Motor neuron (in vitro differentiated cells): Measurements from ENCODE around the gene KLF12. TPM values are rescaled to one million over a fixed set of nuclear protein-coding genes. Genes with fewer than 3 reads are reported as not detected.

Source experiments
- ATAC-seq, 8 experiments: fragments of 200-7000 bp; cut with Tn5 transposase; replicated peaks in 6 of 8; 2 replicates each; pipeline ENCODE4 v1.8.0; 2021; ENCODE audit warnings: mild to moderate bottlenecking in 8 of 8, moderate library complexity in 8 of 8
- H3K27ac ChIP-seq, 2 donors: fragments of 250-450 bp; sonication (Bioruptor Pico); 2 replicates each; pipeline ENCODE4 v1.9.0; 2021; ENCODE audit warnings: antibody characterized with exemption in 2 of 2, mild to moderate bottlenecking in 2 of 2, moderate library complexity in 1 of 2
- H3K4me1 ChIP-seq, 2 donors: fragments of 250-450 bp; sonication (Bioruptor Pico); replicated peaks in 1 of 2; 2 replicates each; pipeline ENCODE4 v1.6.1; 2021; ENCODE audit warnings: antibody characterized with exemption in 2 of 2, mild to moderate bottlenecking in 2 of 2, moderate library complexity in 1 of 2
- H3K4me3 ChIP-seq, 5 donors: fragments of 250-450 bp; sonication (Bioruptor Pico); 2 replicates each; pipeline ENCODE4 v1.9.0; 2021; ENCODE audit warnings: antibody characterized with exemption in 5 of 5, mild to moderate bottlenecking in 5 of 5, moderate library complexity in 4 of 5
- WGBS, 10 experiments: fragments of 450-650 bp; shearing (Covaris generic); methylation state at CpG; one replicate each; pipeline ENCODE4 v1.0.0; 2022; 5-methylcytosine and 5-hydroxymethylcytosine counted together
- in situ Hi-C, 9 experiments: fragments of 400-800 bp; cut with MboI; loops; one replicate each; pipeline ENCODE4 v1.15.0; 2021; ENCODE audit warnings: low sequenced_read_pairs in 9 of 9, low pct_unique_long_range_greater_than_20kb in 2 of 9; ENCODE audit not compliant: unreplicated experiment in 9 of 9
- total RNA-seq, 8 experiments: library from RNA; unstranded; fragments of 300-600 nt; gene quantifications; 2 replicates each; pipeline versions ENCODE4 v1.2.3 to v1.2.4, GENCODE V29; 2022

Gene KLF12
- total RNA-seq, 8 experiments from 2014 or later = 11.7 to 25.5 (median 17.1) TPM

GRCh38 chr13:74153316-74153715, 19.1 kb upstream of the KLF12 start:
- H3K27ac ChIP-seq = no peak overlapping the region
- no peaks in the 10 kb centered on the region for H3K4me1 ChIP-seq
- 50 to 100% (median 70%) methylated on average over 1 to 2 of the region's 2 CpGs; no CpG with 5 or more reads in 3 of the 10 experiments for WGBS, 10 experiments
- peak in 2 of 8 experiments; percentile 29 to 42 for ATAC-seq
- H3K4me3 ChIP-seq = no peak overlapping the region
- in situ Hi-C loops = no loop called here

- in situ Hi-C loops = no loop called here
- ATAC-seq = no peak
- Histone ChIP-seq H3K27ac (no peak overlapping the region), H3K4me3 (no peak overlapping the region), H3K4me1 (no peaks in the 10 kb centered on the region)
- WGBS, 10 experiments = 19 to 80% (median 48%) methylated on average over 1 to 3 of the region's 3 CpGs
Observed at GRCh38 chr13:74151859-74152258, 17.7 kb upstream of the KLF12 start.

GRCh38 chr13:74148352-74148751, 14.1 kb upstream of the KLF12 start:
- 13 to 91% (median 71%) methylated on average over 1 of the region's 1 CpG; no CpG with 5 or more reads in 4 of the 10 experiments for WGBS, 10 experiments
- in situ Hi-C loops = loop anchor here in 1 of 9 experiments (25.0 kb wide), 2 partner anchors 139 to 311 kb away; no protein-coding TSS in a partner anchor

GRCh38 chr13:74145249-74145975, 11.2 kb upstream of the KLF12 start:
- in situ Hi-C loops = loop anchor here in 1 of 9 experiments (25.0 kb wide), 2 partner anchors 142 to 308 kb away; no protein-coding TSS in a partner anchor
- 0 to 86% (median 58%) methylated on average over 1 to 2 of the region's 2 CpGs for WGBS, 10 experiments
- Histone ChIP-seq H3K4me1 (peaks cover 5 to 12% of the 10 kb centered on the region in 2 donors), H3K4me3 (no peak overlapping the region), H3K27ac (no peak overlapping the region)
- ATAC-seq = peak in 4 of 8 experiments; percentile 24 to 59 (median 40)

More at GRCh38 chr13:74148352-74148751, 14.1 kb upstream of the KLF12 start:
- H3K4me3 ChIP-seq = no peak overlapping the region
- H3K27ac ChIP-seq = no peak overlapping the region
- ATAC-seq = no peak
- H3K4me1 ChIP-seq = peaks cover 5 to 12% of the 10 kb centered on the region in 2 donors

GRCh38 chr13:74144269-74144668, 10.1 kb upstream of the KLF12 start:
- WGBS, 10 experiments = 49 to 100% (median 86%) methylated on average over 2 to 3 of the region's 3 CpGs
- peaks cover 5 to 12% of the 10 kb centered on the region in 2 donors for H3K4me1 ChIP-seq
- no peak overlapping the region for H3K4me3 ChIP-seq
- ATAC-seq = no peak
- in situ Hi-C loops = loop anchor here in 1 of 9 experiments (25.0 kb wide), 2 partner anchors 143 to 307 kb away; no protein-coding TSS in a partner anchor
- H3K27ac ChIP-seq = no peak overlapping the region

GRCh38 chr13:74142257-74142656, 8.1 kb upstream of the KLF12 start:
- no peak overlapping the region for H3K4me3 ChIP-seq
- H3K4me1 ChIP-seq = peaks cover 5 to 12% of the 10 kb centered on the region in 2 donors
- peak in 3 of 8 experiments; percentile 23 to 70 (median 29) for ATAC-seq
- no peak overlapping the region for H3K27ac ChIP-seq
- 0 to 89% (median 43%) methylated on average over 1 of the region's 1 CpG; no CpG with 5 or more reads in 5 of the 10 experiments for WGBS, 10 experiments
- in situ Hi-C loops = loop anchor here in 1 of 9 experiments (25.0 kb wide), 2 partner anchors 145 to 305 kb away; no protein-coding TSS in a partner anchor

- 69 to 100% (median 98%) methylated on average over 1 to 3 of the region's 3 CpGs for WGBS, 10 experiments
- Histone ChIP-seq H3K4me1 (peaks cover 0 to 9% of the 10 kb centered on the region in 2 donors), H3K27ac (no peak overlapping the region), H3K4me3 (no peak overlapping the region)
- in situ Hi-C loops = loop anchor here in 1 of 9 experiments (25.0 kb wide), 2 partner anchors 149 to 301 kb away; no protein-coding TSS in a partner anchor
- ATAC-seq = no peak
Observed at GRCh38 chr13:74138241-74138640, 4.0 kb upstream of the KLF12 start.

- peak overlapping the region; percentile 91 for H3K27ac ChIP-seq
- ATAC-seq = peak in 2 of 8 experiments; percentile 0
- peak overlapping the region; percentile 66 to 87 (median 70) for H3K4me3 ChIP-seq
- in situ Hi-C loops = loop anchor here in 1 of 9 experiments (25.0 kb wide), 2 partner anchors 151 to 299 kb away; no protein-coding TSS in a partner anchor
- H3K4me1 ChIP-seq = peaks cover 2 to 12% of the 10 kb centered on the region in 2 donors
- 0 to 30% (median 8%) methylated on average over 1 to 15 of the region's 27 CpGs for WGBS, 10 experiments
Observed at GRCh38 chr13:74136084-74136658, 2.0 kb upstream of the KLF12 start.

GRCh38 chr13:74135326-74136083, 1.3 kb upstream of the KLF12 start:
- H3K4me3 ChIP-seq = peak overlapping the region; percentile 66 to 87 (median 70)
- 0% methylated on average over 3 to 10 of the region's 72 CpGs; no CpG with 5 or more reads in 6 of the 10 experiments for WGBS, 10 experiments
- peak; percentile 19 to 52 (median 46) for ATAC-seq
- H3K27ac ChIP-seq = peak overlapping the region; percentile 91
- in situ Hi-C loops = loop anchor here in 1 of 9 experiments (25.0 kb wide), 2 partner anchors 152 to 298 kb away; no protein-coding TSS in a partner anchor
- peaks cover 6 to 15% of the 10 kb centered on the region in 2 donors for H3K4me1 ChIP-seq

GRCh38 chr13:74134777-74135325, 647 bp upstream of the KLF12 start:
- peak; percentile 0 to 34 (median 25) for ATAC-seq
- Histone ChIP-seq H3K4me3 (peak overlapping the region; percentile 66 to 87 (median 70)), H3K4me1 (peaks cover 8 to 16% of the 10 kb centered on the region in 2 donors), H3K27ac (peak overlapping the region; percentile 91)
- in situ Hi-C loops = loop anchor here in 1 of 9 experiments (25.0 kb wide), 2 partner anchors 152 to 298 kb away; no protein-coding TSS in a partner anchor
- 0% methylated on average over 2 of the region's 63 CpGs; no CpG with 5 or more reads in 9 of the 10 experiments for WGBS, 10 experiments

GRCh38 chr13:74133657-74134201, 475 bp downstream of the KLF12 start:
- Histone ChIP-seq H3K4me1 (peaks cover 16 to 23% of the 10 kb centered on the region in 2 donors), H3K4me3 (peak overlapping the region; percentile 66 to 87 (median 70)), H3K27ac (peak overlapping the region; percentile 91)
- peak; percentile 24 to 75 (median 70) for ATAC-seq
- 0 to 7% (median 0%) methylated on average over 1 to 13 of the region's 35 CpGs; no CpG with 5 or more reads in 1 of the 10 experiments for WGBS, 10 experiments
- in situ Hi-C loops = loop anchor here in 1 of 9 experiments (25.0 kb wide), 2 partner anchors 154 to 296 kb away; no protein-coding TSS in a partner anchor
